Fibroblast of lung (primary cell): ENCODE results near the gene MICAL3. TPM values are rescaled to one million over a fixed set of nuclear protein-coding genes. Genes with fewer than 3 reads are reported as not detected.
A peak's percentile ranks its signal among the peaks of the same experiment; 100 is the strongest.

ENCODE experiments used
- DNase-seq, 2 donors: peaks; one replicate each; pipeline versions ENCODE4 v3.0.0 to v3.0.0-alpha.2; 2010; ENCODE audit warnings: low read depth in 2 of 2
- H2AFZ ChIP-seq: 2 replicates; pipeline ENCODE4 v1.5.1; 2012; ENCODE audit warnings: low read length, control low read depth, inconsistent platforms
- H3K27ac ChIP-seq: 2 replicates; pipeline ENCODE4 v1.5.1; 2011; ENCODE audit warnings: low read length, control low read depth; ENCODE audit not compliant: insufficient read depth
- H3K27me3 ChIP-seq: 2 replicates; pipeline ENCODE4 v1.5.1; 2011; ENCODE audit warnings: mild to moderate bottlenecking, low read length; ENCODE audit not compliant: control insufficient read depth, insufficient read depth
- H3K36me3 ChIP-seq: 2 replicates; pipeline ENCODE4 v1.5.1; 2011; ENCODE audit warnings: low read length; ENCODE audit not compliant: control insufficient read depth, insufficient read depth
- H3K4me1 ChIP-seq: 2 replicates; pipeline ENCODE4 v1.5.1; 2011; ENCODE audit warnings: low read length; ENCODE audit not compliant: control insufficient read depth, insufficient read depth; ENCODE audit errors: extremely low read depth
- H3K4me2 ChIP-seq: 2 replicates; pipeline ENCODE4 v1.5.1; 2011; ENCODE audit warnings: low read length, control low read depth; ENCODE audit not compliant: insufficient read depth; ENCODE audit errors: extremely low read depth
- H3K4me3 ChIP-seq, 4 experiments: fragments of 200-600 bp in 1 of 4; sonication (generic) in 1 of 4; replicated peaks in 1 of 4; 2 replicates each; pipeline ENCODE4 v1.5.1; 2011 to 2016; ENCODE audit warnings: low read length in 4 of 4, low read depth in 3 of 4, mild to moderate bottlenecking in 3 of 4, control low read depth in 2 of 4, inconsistent platforms in 1 of 4, mixed read lengths in 1 of 4; ENCODE audit not compliant: insufficient read depth in 1 of 4; ENCODE audit errors: control extremely low read depth in 1 of 4
- H3K79me2 ChIP-seq: 2 replicates; pipeline ENCODE4 v1.5.1; 2012; ENCODE audit warnings: mild to moderate bottlenecking, low read length, inconsistent platforms; ENCODE audit not compliant: control insufficient read depth, insufficient read depth
- H3K9ac ChIP-seq: 2 replicates; pipeline ENCODE4 v1.5.1; 2011; ENCODE audit warnings: mild to moderate bottlenecking, low read length, control low read depth; ENCODE audit not compliant: insufficient read depth
- H3K9me3 ChIP-seq: 2 replicates; pipeline ENCODE4 v1.5.1; 2012; ENCODE audit warnings: low read depth, low read length; ENCODE audit not compliant: control insufficient read depth, insufficient read depth
- H4K20me1 ChIP-seq: 2 replicates; pipeline ENCODE4 v1.5.1; 2011; ENCODE audit warnings: low read length; ENCODE audit not compliant: control insufficient read depth, insufficient read depth; ENCODE audit errors: extremely low read depth
- CTCF ChIP-seq, 2 donors: IDR thresholded peaks in 1 of 2; conservative IDR thresholded peaks in 1 of 2; 1 replicate in 1 of 2; 2 replicates in 1 of 2; pipeline ENCODE4 v1.5.1; 2011 to 2012; ENCODE audit warnings: low read length in 2 of 2, control low read depth in 1 of 2, inconsistent platforms in 1 of 2, low read depth in 1 of 2, mild to moderate bottlenecking in 1 of 2
- EZH2 ChIP-seq: IDR thresholded peaks from 2 replicates; pipeline ENCODE4 v1.5.1; 2012; ENCODE audit warnings: low read length, control low read depth, mild to moderate bottlenecking; ENCODE audit errors: missing control alignments
- polyA plus RNA-seq, 2 donors: library from polyadenylated mRNA; depleted of rRNA in 1 of 2; stranded (reverse) in 1 of 2; unstranded in 1 of 2; fragments of >200 nt; gene quantifications; 2 replicates each; pipeline ENCODE4 v1.2.1, GENCODE V29; 2011 to 2012; ENCODE audit warnings: missing spikeins in 1 of 2
- total RNA-seq: library from RNA; depleted of rRNA; stranded (reverse); fragments of >200 nt; gene quantifications from 2 replicates; pipeline ENCODE4 v1.2.1, GENCODE V29; 2014

MICAL3 gene
- total and polyA plus RNA-seq, 2 donors (not counting 1 experiment from before 2014, with no cell fraction given): 10.8 to 22.6 TPM

GRCh38 chr22:17918840-17919239 lies 105.5 kb downstream of the MICAL3 start:
- H3K36me3 ChIP-seq: no peaks in the 10 kb centered on the region
- H4K20me1 ChIP-seq: no peaks in the 10 kb centered on the region
- no peaks in the 10 kb centered on the region for H3K9me3 ChIP-seq
- no peak overlapping the region for H3K9ac ChIP-seq
- DNase-seq: peak in 1 of 2 donors; percentile 76
- no peak overlapping the region for H3K4me2 ChIP-seq
- H3K4me1 ChIP-seq: peaks cover 29% of the 10 kb centered on the region
- peaks cover 8% of the 10 kb centered on the region for H3K79me2 ChIP-seq
- H3K27me3 ChIP-seq: no peaks in the 10 kb centered on the region
- no peak overlapping the region for H3K4me3 ChIP-seq
- TF ChIP-seq CTCF (conservative IDR thresholded peaks at IDR 0.05 in 1 of 2, IDR thresholded peaks at IDR 0.05 in 1 of 2; ENCODE audit: low read depth in 1 of 2, low read length in 2 of 2) (no peak), EZH2 (no peak)
- H3K27ac ChIP-seq: no peak overlapping the region
- no peak overlapping the region for H2AFZ ChIP-seq

- Histone ChIP-seq H3K4me3 (no peak overlapping the region), H3K4me2 (no peak overlapping the region), H3K4me1 (peaks cover 28% of the 10 kb centered on the region), H3K36me3 (no peaks in the 10 kb centered on the region), H3K27me3 (no peaks in the 10 kb centered on the region), H3K27ac (no peak overlapping the region), H3K79me2 (peaks cover 15% of the 10 kb centered on the region), H3K9me3 (no peaks in the 10 kb centered on the region), H4K20me1 (no peaks in the 10 kb centered on the region), H2AFZ (no peak overlapping the region), H3K9ac (no peak overlapping the region)
- no peak for DNase-seq
- no peak for TF ChIP-seq CTCF (conservative IDR thresholded peaks at IDR 0.05 in 1 of 2, IDR thresholded peaks at IDR 0.05 in 1 of 2; ENCODE audit: low read depth in 1 of 2, low read length in 2 of 2)
- TF ChIP-seq EZH2: no peak
Measured at GRCh38 chr22:17917490-17917983, 106.8 kb downstream of the MICAL3 start.

GRCh38 chr22:17916226-17916889 lies 108.0 kb downstream of the MICAL3 start:
- H3K79me2 ChIP-seq: peaks cover 17% of the 10 kb centered on the region
- TF ChIP-seq CTCF (conservative IDR thresholded peaks at IDR 0.05 in 1 of 2, IDR thresholded peaks at IDR 0.05 in 1 of 2; ENCODE audit: low read depth in 1 of 2, low read length in 2 of 2): no peak
- TF ChIP-seq EZH2: no peak
- no peak overlapping the region for H3K9ac ChIP-seq
- no peaks in the 10 kb centered on the region for H3K36me3 ChIP-seq
- H3K27ac ChIP-seq: no peak overlapping the region
- no peaks in the 10 kb centered on the region for H4K20me1 ChIP-seq
- H3K4me1 ChIP-seq: peaks cover 20% of the 10 kb centered on the region
- DNase-seq: no peak
- H3K4me3 ChIP-seq: no peak overlapping the region
- H3K9me3 ChIP-seq: no peaks in the 10 kb centered on the region
- H3K4me2 ChIP-seq: no peak overlapping the region
- no peaks in the 10 kb centered on the region for H3K27me3 ChIP-seq
- H2AFZ ChIP-seq: no peak overlapping the region
